UCSD-AML1 (cell line): ENCODE measurements around the gene OBI1.

ENCODE experiments used
- DNase-seq: peaks from one replicate; lab custom pipeline; 2025; ENCODE audit not compliant: unreplicated experiment; lab: John Stamatoyannopoulos, UW

Gene OBI1

DNA sequence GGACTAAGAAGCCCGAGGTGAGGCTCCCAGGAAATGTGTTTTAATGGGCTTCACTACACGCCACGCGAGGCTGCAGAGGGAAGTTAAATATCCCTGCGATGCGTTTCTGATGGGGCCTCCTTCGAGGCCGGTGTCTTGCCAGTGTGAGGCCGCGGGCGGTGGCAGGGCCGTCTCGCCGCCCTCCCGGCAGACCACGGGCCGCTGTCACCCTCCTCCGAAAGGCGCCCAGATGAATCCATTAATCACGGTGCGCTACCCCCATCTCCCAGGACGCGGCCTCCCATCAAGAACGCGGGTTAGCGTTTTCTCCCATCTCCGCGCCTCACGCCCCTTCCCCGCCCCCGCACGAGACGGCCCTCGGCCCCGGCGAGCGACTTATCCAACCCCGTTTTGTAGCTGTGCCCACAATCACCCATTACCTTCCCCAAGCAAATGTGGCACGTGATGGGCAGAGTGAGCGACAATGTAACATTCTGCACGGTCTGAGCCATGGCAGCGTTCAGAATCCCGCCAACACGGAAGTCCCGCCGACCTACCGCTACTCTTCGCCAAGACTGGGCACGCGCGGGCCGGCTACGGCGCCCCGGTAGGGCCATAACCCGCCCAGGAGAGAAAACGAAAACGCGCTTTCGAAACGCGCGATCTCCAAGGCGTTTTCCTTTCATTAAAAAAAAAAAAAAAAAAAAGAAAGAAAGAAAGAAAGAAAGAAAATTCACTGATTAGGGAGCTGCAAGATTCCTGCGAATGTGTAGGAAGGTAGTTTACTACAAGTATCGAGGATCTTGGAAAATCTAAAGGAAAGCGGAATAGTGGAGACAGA is at the start of gene OBI1:
OBI1 (minus strand) TSS at position 526 of the 820 bp plus-strand sequence; CDS start at position 491, 35 bp downstream.
- DNase-seq, result peak; percentile 85

- DNase-seq, result no peak
Measured at GRCh38 chr13:78701383-78701782, 42.4 kb upstream of the OBI1 start.

GRCh38 chr13:78700121-78700910 is 41.4 kb upstream of the OBI1 start:
- DNase-seq, result no peak

DNA sequence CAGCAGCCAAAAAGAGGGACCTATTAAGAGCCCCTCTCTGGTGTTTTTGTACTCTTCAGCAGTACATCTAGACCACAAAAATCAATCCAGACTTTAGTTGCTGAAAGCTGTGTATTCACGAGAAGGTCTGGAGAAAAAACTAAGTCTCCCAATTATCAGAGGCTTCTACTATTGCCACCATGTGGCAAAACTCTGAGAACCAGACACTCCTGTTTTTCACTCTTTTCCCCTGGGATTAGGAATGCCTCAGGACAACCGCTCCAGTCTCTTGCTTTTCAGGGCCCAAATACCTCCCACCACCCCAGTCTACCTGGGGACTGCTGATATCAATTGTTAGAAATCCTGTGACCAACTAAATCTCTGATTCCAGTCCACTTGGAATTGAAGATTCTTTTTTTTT is 30.1 kb upstream of the OBI1 start:
- DNase-seq, result no peak

- no peak for DNase-seq
Measured at GRCh38 chr13:78686461-78686860, 27.5 kb upstream of the OBI1 start.

DNA sequence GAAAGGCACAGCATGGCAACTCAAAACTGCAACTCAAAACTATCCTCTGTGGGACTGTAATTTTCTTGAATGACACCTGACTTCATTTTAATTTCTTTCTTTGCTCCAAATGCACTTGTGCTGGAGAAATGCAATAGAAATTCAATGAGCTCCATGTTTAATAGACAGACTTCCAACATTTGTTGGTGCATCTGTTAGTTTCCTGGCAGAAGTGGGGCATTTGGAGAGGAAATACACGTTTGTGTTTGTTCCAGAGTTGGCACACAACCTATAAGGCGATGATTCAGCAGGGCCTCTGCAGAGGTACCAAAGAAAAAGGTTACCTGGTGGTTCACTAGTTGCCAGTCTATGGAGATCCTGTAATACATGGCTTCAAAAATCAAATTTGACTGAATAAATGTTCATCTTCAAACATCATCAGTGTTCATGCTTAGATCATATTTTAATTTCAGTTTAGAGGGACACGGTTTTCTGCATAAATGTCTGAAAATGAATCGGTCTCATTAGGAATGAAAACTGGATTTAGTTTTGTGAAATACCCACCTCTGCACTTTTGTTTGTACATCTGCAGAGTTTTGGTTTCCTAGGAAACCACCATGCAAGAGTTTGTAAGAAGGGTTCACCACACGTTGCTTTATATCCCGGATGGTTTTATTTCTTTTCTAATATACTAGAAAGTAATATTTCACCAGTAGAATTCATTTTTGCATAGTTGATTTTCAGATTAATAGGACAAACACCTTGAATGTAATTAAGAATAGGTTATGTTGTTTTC is 21.8 kb upstream of the OBI1 start:
- DNase-seq, result no peak

DNA sequence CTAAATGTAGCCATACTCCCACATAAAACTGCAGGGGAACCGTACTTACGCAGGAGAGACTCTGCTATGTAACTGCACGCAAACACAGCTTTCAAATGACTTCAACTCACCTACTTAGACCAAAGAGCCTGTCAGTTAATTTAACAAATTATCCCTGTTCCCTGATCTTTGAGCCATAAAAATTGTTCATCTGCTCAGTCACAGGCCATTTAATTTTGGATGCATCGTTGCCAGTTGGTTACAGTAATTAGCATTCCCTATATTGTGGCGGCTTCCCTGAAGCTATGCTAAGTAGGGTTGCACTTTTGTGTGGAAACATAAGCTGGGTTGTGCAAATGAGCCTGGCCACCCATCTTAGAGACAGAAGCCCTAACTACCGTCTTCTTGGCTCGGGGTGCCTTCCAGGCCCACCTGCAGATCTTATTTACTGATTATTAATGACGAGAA is 21.2 kb upstream of the OBI1 start:
- DNase-seq, result no peak

DNA sequence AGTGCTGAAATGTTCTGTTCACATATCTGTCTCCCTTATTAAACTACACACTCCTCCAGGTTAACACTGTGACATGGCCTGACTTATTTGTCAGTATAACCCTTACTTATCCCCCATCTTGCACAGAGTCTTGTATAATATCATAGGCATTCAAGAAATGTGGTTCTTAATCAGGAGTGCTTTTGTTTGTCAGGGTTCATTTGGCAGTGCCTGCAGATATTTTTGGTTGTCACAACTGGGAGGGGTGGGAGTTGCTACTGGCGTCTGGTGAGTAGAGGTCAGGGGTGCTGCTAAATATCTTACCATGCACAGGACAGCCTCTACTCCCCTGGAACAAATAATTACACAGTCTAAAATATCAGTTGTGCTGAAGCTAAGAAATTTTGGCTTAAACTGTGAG is 20.4 kb upstream of the OBI1 start:
- no peak for DNase-seq

DNA sequence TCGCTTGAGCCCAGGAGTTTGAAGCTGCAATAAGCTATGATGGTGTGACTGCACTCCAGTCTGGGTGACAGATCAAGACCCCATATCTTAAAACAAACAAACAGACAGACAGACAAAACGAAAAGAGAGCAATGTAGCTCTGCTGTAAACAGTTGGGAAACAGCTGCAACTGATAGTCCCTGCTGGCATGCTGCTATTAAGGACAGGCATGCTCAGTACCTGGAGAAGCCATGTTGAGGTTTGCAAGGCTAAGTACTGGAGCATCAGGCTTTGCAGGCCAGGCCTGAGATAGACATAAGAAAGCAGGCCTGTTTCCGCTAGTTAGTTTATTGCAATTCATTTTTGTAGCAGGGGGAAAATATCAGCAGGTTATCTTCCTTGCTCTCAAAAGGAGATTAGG is 16.2 kb upstream of the OBI1 start:
- no peak for DNase-seq

DNA sequence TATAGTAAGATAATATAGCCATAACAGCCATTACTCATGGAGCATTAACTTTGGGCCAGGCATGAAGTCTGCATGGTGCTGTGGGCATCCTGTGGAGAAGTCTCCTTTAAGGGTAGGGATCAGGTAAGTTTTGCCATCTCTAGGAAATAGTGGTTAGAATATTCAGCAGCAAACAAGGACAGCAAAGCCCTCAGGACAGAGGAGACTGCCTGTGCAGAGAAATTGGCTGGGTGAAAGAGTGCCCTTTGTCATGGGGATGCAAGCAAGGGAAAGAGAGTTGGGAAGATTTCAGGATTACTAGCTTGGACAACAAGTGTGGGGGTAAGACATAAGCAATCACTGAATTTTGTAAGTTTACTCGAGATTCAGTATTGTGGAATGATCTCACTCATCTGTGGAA is 15.7 kb upstream of the OBI1 start:
- DNase-seq, result no peak

DNA sequence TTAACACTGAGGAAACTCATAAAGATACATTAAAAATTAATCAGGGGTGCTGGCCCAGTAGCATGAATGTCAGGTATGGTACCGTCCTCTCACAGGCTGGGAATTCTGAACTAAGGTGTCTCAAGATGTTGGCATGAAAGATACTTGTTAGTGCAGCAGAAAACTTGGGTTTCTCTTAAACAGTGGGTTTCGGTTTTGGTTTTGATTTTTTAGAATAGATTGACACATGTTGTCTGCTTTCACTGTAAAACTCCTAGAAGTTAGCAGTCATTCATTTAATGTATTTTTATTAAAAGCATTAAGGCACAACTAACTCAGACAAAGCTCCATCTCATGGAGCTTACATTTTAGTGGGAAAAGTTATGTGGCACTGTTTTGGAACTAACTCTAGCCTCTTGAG is 3.5 kb upstream of the OBI1 start:
- DNase-seq, result no peak

- DNase-seq, result no peak
Measured at GRCh38 chr13:78660495-78660857, 1.5 kb upstream of the OBI1 start.

- no peak for DNase-seq
Measured at GRCh38 chr13:78659732-78660494, 958 bp upstream of the OBI1 start.

- no peak for DNase-seq
Measured at GRCh38 chr13:78659450-78659730, 435 bp upstream of the OBI1 start.

GRCh38 chr13:78657699-78658629 is 991 bp downstream of the OBI1 start:
- DNase-seq, result no peak

GRCh38 chr13:78655906-78656305 is 3.0 kb downstream of the OBI1 start:
- no peak for DNase-seq

DNA sequence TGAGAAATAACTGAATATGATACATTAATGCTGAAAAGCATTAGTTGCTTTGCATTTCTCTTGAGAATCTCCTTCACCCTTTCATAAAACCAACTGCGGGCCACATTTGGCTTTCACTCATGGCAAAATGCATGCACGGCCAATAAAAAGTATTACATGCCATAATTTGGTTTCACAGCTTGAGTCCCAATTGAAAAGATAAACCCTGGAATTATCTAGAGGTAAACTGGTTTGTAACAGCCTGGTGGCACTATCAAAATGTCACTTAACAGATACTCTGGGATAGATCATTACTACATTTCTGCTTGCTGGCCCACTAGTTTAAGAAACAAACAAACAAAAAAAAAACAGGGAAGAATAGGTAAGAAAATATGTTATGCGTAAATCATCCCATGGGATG is 3.9 kb downstream of the OBI1 start:
- DNase-seq, result no peak

DNA sequence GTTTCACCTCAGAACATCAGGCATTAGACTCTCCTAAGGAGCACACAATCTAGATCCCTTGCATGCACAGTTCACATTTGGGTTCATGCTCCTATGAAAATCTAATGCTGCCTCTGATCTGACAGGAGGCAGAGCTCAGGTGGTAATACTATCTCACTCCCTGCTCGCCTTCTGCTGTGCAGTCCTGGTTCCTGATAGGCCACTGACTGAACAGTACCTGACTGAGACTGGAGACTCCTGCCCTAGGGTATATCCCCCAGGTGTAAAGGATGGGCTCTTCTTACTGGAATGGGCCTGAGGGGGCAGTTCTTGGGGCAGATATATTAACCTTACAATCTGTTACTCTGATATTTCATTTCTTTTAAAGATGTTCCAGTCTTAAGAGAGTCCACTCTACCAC is 6.3 kb downstream of the OBI1 start:
- DNase-seq, result no peak

- DNase-seq, result no peak
Measured at GRCh38 chr13:78650717-78651083, 8.3 kb downstream of the OBI1 start.
